Stimulated activated memory B cell treated with anti-CD40 and anti-IgM and Interleukin-4, amounts not matched to agents 10 μg/mL and 1 μg/mL and 100 μg/mL, for 72 hours (primary cell): ENCODE results near the gene IL24.

Experiments
- ATAC-seq: fragments of 150-1000 bp; cut with Tn5 transposase; 2 replicates; pipeline ENCODE4 v1.10.0; 2021
- H3K27ac Mint-ChIP-seq: one replicate; pipeline ENCODE4 v1.8.0; 2022; ENCODE audit warnings: mild to moderate bottlenecking, mixed read lengths
- H3K27me3 Mint-ChIP-seq: one replicate; pipeline ENCODE4 v1.8.0; 2022; ENCODE audit warnings: mixed read lengths
- H3K36me3 Mint-ChIP-seq: one replicate; pipeline ENCODE4 v1.8.0; 2022; ENCODE audit warnings: mixed read lengths
- H3K4me1 Mint-ChIP-seq: one replicate; pipeline ENCODE4 v1.8.0; 2022; ENCODE audit warnings: mixed read lengths
- H3K4me3 Mint-ChIP-seq: one replicate; pipeline ENCODE4 v1.8.0; 2022; ENCODE audit warnings: mild to moderate bottlenecking, moderate library complexity, mixed read lengths
- H3K9me3 Mint-ChIP-seq: one replicate; pipeline ENCODE4 v1.8.0; 2022; ENCODE audit warnings: mixed read lengths

IL24 gene

DNA sequence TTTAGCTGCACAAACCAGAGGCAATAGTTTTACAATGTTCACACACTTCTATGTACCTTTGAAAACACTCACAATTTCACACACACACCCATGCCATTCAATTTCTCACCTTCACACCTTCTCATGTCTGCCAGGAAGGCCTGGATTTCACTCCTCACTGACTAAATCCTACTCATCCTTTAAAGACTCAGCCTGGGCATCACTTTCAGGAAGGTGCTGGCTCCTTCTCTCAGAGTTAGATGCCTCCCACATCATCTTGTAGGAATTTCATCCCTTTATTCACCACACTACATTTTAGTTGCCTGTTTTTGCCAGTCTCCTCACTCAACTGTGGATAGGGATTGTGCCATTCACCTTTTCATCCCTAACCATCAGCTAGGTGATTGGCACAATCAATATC lies 29.5 kb upstream of the IL24 start:
- H3K27me3 Mint-ChIP-seq: no peaks in the 10 kb centered on the region
- no peaks in the 10 kb centered on the region for H3K9me3 Mint-ChIP-seq
- H3K27ac Mint-ChIP-seq: no peak overlapping the region
- ATAC-seq: no peak
- H3K36me3 Mint-ChIP-seq: no peaks in the 10 kb centered on the region
- peaks cover 9% of the 10 kb centered on the region for H3K4me1 Mint-ChIP-seq
- no peak overlapping the region for H3K4me3 Mint-ChIP-seq

DNA sequence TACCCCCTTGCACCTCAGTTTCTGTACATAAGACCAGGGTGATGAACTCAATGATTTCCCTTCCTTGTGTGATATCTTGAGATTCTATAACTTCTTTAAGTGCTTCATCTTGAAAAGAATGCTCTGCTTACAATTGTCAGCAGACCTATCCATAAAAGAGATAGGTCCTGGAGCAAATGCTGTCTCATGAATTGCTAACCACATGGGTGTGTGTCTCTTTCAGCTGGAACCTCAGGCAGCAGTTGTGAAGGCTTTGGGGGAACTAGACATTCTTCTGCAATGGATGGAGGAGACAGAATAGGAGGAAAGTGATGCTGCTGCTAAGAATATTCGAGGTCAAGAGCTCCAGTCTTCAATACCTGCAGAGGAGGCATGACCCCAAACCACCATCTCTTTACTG lies 29.0 kb upstream of the IL24 start:
- Mint-ChIP-seq H3K27me3 (no peaks in the 10 kb centered on the region), H3K9me3 (no peaks in the 10 kb centered on the region), H3K4me1 (peaks cover 9% of the 10 kb centered on the region), H3K36me3 (peaks cover 3% of the 10 kb centered on the region), H3K4me3 (no peak overlapping the region), H3K27ac (no peak overlapping the region)
- no peak for ATAC-seq

DNA sequence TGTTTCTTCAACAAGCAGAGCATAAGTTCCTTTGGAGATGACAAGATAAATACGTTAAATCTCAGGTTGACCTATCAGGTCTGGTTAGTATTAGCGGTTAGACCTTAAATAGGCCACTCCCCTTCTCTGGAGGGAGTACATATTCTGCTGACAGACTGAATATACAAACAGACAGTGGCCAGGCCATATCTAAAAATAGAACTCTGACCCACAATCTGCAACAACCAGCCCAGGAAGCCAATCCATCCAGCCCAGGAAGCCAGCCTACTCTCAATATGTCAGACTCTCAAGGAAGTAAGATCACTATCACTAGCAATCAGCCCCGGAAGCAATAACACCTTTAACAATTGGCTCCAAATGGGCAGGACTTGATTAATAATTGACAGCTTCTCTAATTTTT lies 25.1 kb upstream of the IL24 start:
- Mint-ChIP-seq H3K4me1 (no peaks in the 10 kb centered on the region), H3K36me3 (peaks cover 24% of the 10 kb centered on the region)

DNA sequence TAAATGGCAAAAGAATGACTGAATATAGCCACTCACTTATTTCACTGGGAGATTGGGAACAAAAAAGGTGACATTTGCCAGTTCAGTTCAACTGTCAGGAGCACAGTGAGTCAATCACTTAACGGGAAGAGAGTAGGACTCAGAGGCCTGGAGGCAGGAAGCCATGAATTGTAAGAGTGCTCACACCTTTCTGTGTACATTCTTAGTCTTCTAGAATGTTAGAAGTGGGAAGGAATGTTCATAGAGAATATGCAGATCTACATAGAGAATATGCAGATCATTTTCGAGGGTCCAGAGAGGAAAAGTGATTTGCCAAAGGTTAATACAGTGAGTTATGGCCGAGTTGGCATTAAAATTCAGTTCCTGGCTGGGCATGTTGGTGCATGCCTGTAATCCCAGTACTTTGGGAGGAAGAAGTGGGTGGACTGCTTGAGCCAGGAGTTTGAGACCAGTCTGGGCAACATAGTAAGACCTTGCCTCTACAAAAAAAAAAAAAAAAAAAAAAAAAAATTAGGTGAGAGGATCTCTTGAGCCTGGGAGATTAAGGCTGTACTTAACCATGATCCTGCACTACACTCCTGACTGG lies 23.5 kb upstream of the IL24 start:
- H3K9me3 Mint-ChIP-seq: peaks cover 15% of the 10 kb centered on the region
- H3K27me3 Mint-ChIP-seq: no peaks in the 10 kb centered on the region
- H3K36me3 Mint-ChIP-seq: peaks cover 30% of the 10 kb centered on the region
- no peak overlapping the region for H3K4me3 Mint-ChIP-seq
- no peaks in the 10 kb centered on the region for H3K4me1 Mint-ChIP-seq
- no peak overlapping the region for H3K27ac Mint-ChIP-seq
- ATAC-seq: no peak

More for the DNA sequence above, 25.1 kb upstream of the IL24 start:
- no peak for ATAC-seq
- no peaks in the 10 kb centered on the region for H3K27me3 Mint-ChIP-seq
- no peak overlapping the region for H3K4me3 Mint-ChIP-seq
- peaks cover 7% of the 10 kb centered on the region for H3K9me3 Mint-ChIP-seq
- no peak overlapping the region for H3K27ac Mint-ChIP-seq

DNA sequence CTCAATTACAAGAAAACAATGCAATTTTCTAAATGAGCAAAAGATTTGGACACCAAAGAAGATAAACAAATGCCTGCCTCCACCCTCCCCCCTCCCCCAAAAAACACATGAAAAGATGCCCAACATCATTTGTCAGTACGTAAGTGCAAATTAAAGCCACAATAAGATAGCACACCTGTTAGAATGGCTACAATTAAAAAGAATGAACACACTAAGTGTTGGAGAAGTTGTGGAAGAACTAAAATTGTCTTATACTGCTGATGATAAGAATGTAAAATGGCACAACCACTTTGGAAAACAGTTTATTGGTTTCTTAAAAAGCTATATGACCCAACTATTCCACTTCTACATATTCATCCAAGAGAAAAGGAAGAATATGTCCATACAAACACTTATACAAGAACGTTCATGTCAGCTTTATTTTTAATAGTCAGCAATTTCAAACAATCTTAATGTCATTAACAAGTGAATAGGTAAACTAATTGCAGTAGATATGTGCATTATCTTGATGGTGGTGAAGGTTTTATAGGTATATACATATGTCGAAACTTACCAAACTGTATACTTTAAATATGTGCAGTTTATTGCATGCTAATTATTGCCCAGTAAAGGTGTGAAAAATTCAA lies 21.4 kb upstream of the IL24 start:
- ATAC-seq: no peak
- H3K4me1 Mint-ChIP-seq: no peaks in the 10 kb centered on the region
- peaks cover 19% of the 10 kb centered on the region for H3K9me3 Mint-ChIP-seq
- H3K4me3 Mint-ChIP-seq: no peak overlapping the region
- peaks cover 36% of the 10 kb centered on the region for H3K36me3 Mint-ChIP-seq
- no peak overlapping the region for H3K27ac Mint-ChIP-seq
- no peaks in the 10 kb centered on the region for H3K27me3 Mint-ChIP-seq

DNA sequence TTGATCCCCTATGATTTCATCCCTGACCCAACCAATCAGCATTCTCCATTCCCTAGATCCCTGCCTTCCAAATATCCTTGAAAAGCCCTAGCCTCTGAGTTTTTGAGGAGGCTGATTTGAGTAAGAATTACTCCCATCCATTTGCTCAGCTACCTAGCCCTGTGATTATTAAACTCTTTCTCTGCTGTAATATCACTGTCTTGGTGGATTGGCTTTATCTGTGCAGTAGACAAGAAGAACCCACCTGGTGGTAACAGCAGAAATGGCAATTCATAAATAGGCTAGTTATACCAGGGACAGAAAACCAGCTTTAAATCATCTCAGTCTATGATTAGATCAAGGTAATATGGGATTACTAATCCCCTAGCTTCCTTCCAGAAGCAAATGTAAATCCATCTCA lies 18.8 kb upstream of the IL24 start:
- peaks cover 31% of the 10 kb centered on the region for H3K36me3 Mint-ChIP-seq
- no peak overlapping the region for H3K4me3 Mint-ChIP-seq
- ATAC-seq: no peak
- H3K27me3 Mint-ChIP-seq: no peaks in the 10 kb centered on the region
- peaks cover 23% of the 10 kb centered on the region for H3K9me3 Mint-ChIP-seq
- no peaks in the 10 kb centered on the region for H3K4me1 Mint-ChIP-seq
- no peak overlapping the region for H3K27ac Mint-ChIP-seq

DNA sequence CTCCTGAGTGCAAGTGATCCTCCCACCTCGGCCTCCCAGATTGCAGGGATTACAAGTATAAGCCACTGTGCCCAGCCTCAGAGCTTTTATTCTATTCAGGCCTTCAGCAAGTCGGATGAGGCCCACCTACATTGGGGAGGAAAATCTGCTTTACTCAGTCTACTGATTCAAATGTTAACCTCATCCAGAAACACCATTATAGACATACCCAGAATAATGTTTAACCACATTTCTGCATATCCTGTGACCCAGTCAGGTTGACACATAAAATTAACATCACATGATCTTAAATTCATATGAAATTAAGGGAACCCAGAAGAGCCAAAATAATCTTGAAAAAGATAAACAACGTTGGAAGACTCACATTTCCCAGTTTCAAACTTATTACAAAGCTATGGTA lies 16.9 kb upstream of the IL24 start:
- H3K9me3 Mint-ChIP-seq: peaks cover 21% of the 10 kb centered on the region
- no peak for ATAC-seq
- H3K4me3 Mint-ChIP-seq: no peak overlapping the region
- H3K27me3 Mint-ChIP-seq: no peaks in the 10 kb centered on the region
- no peaks in the 10 kb centered on the region for H3K4me1 Mint-ChIP-seq
- H3K36me3 Mint-ChIP-seq: peaks cover 24% of the 10 kb centered on the region
- H3K27ac Mint-ChIP-seq: no peak overlapping the region

DNA sequence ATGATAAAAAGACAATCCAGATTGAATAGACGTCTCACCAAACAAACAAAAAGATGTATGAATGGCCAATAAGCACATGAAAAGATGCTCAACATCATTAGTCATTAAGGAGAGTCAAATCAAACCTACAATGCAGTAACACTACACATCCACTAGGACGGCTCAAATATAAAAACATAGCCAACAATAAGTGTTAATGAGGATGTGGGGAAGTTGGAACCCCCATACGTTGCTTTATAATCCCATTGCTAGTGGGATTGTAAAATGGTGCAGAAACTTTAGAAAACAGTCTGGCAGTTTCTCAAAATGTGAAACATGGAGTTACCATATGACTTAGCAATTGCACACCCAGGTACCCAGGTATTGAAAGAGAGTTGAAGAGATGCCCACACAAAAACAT lies 14.7 kb upstream of the IL24 start:
- Mint-ChIP-seq H3K4me1 (no peaks in the 10 kb centered on the region), H3K27ac (no peak overlapping the region), H3K27me3 (no peaks in the 10 kb centered on the region), H3K9me3 (peaks cover 14% of the 10 kb centered on the region), H3K4me3 (no peak overlapping the region), H3K36me3 (peaks cover 8% of the 10 kb centered on the region)
- no peak for ATAC-seq

DNA sequence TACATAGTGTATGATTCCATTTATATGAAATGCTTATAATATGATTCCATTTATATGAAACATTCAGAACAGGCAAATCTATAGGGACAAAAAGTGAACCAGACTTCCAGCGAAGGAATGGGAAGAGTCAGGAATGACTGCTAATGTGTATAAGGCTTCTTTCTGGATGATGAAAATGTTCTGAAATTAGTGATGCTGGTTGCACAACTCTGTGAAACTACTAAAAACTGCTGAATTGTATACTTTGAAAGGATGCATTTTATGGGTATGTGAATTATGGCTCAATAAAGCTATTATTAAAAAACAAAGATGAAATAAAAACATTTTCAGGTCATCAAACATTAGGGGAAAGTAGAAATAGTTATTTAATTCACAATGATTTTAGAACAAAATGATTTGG lies 14.1 kb upstream of the IL24 start:
- Mint-ChIP-seq H3K36me3 (peaks cover 6% of the 10 kb centered on the region), H3K4me3 (no peak overlapping the region), H3K9me3 (peaks cover 13% of the 10 kb centered on the region), H3K27ac (no peak overlapping the region), H3K27me3 (no peaks in the 10 kb centered on the region), H3K4me1 (peaks cover 2% of the 10 kb centered on the region)
- ATAC-seq: no peak

DNA sequence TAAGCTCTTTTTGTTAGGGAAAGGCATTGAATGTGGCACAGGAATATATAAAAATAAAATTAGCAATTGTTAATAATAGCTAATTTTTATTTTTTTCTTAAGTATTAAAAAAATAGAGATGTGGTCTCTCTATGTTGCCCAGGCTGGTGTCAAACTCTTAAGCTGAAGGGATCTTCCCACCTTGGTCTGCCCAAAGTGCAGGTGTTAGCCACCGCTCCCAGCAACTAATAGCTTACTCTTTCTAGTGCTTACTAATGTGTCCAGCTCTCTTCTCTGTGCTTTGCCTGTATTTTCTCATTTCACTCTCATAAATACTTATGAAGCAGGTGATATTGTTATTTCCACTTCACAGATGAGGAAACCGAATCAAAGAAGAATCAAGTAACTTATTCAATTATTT lies 13.4 kb upstream of the IL24 start:
- H3K9me3 Mint-ChIP-seq: peaks cover 8% of the 10 kb centered on the region
- no peak overlapping the region for H3K4me3 Mint-ChIP-seq
- peaks cover 5% of the 10 kb centered on the region for H3K4me1 Mint-ChIP-seq
- no peak for ATAC-seq
- no peak overlapping the region for H3K27ac Mint-ChIP-seq
- no peaks in the 10 kb centered on the region for H3K27me3 Mint-ChIP-seq
- peaks cover 4% of the 10 kb centered on the region for H3K36me3 Mint-ChIP-seq

DNA sequence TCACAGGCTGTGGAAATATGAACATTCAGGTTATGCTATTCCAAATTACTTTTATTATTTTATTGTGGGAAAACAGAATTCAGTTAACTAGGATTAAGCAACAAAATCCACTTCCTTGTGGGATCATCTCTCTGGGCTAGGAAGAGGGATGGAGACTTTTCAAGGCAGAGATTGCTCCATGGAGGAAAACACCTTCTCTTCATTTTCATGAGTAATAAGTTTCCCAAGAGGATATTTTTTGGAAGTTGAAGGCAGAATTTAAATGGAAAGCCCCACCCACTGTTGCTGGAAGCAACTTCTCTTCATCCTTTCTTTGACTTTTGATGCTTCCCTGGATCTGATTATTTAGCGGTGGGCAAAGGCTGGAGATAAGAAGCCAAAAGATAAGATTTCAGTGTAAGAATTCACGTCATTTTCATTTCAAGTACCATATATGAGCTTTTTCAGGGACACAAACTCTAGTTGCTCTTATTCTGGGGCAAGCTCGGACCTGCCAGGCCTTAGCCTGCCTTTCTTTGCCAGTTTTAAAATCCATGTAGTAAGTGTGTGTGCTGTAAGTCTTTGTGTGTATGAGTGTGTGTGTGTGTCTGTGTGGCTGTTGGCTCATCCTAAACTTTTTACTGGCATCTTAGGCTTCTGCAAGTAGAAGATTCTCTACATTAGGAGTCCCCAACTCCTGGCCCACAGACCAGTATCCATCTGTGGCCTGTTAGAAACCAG lies 11.7 kb upstream of the IL24 start:
- Mint-ChIP-seq H3K36me3 (no peaks in the 10 kb centered on the region), H3K27ac (no peak overlapping the region), H3K4me3 (no peak overlapping the region), H3K4me1 (peaks cover 9% of the 10 kb centered on the region), H3K27me3 (no peaks in the 10 kb centered on the region), H3K9me3 (peaks cover 4% of the 10 kb centered on the region)
- no peak for ATAC-seq

DNA sequence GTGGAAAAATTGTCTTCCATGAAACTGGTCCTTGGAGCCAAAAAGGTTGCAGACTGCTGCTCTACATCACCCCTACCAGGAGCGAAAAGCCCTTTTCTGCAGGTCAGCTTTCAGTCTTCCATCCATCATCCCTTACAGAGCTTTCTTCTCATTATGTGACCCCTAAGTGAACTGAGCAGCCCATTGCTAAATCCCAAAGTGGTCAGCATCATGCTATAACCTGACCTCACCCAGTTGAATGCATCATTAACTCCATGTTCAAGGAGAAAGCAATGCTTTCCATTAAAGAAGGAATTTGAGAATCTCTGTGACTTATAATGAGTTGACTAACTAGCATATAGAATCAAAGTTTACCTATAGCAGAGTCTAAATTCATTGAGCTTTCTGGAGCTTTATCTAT lies 10.4 kb upstream of the IL24 start:
- H3K4me1 Mint-ChIP-seq: peaks cover 22% of the 10 kb centered on the region
- no peak overlapping the region for H3K4me3 Mint-ChIP-seq
- peaks cover 4% of the 10 kb centered on the region for H3K9me3 Mint-ChIP-seq
- no peaks in the 10 kb centered on the region for H3K27me3 Mint-ChIP-seq
- ATAC-seq: no peak
- no peak overlapping the region for H3K27ac Mint-ChIP-seq
- H3K36me3 Mint-ChIP-seq: no peaks in the 10 kb centered on the region

DNA sequence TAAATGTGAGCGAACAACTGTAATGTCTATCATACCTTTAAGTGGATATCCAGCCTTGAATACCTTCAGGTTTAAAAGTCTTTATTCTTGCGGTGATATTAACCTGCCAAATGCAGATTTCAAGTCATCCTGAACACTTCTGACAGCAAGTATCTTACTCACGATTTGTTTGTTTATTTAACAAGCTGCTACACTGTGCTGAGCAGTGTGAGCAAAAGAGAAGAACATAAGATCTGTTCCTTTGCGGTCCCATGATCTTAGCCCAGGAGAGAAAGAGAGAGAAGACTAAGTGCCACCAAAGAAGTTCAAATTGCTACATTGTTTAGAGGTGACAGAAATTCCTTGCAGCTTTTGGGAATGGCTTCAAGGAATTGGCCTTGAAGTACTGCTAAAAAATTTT lies 9.5 kb upstream of the IL24 start:
- Mint-ChIP-seq H3K27ac (no peak overlapping the region), H3K9me3 (peaks cover under 1% of the 10 kb centered on the region), H3K36me3 (no peaks in the 10 kb centered on the region), H3K27me3 (no peaks in the 10 kb centered on the region), H3K4me3 (no peak overlapping the region), H3K4me1 (peaks cover 23% of the 10 kb centered on the region)
- ATAC-seq: no peak

DNA sequence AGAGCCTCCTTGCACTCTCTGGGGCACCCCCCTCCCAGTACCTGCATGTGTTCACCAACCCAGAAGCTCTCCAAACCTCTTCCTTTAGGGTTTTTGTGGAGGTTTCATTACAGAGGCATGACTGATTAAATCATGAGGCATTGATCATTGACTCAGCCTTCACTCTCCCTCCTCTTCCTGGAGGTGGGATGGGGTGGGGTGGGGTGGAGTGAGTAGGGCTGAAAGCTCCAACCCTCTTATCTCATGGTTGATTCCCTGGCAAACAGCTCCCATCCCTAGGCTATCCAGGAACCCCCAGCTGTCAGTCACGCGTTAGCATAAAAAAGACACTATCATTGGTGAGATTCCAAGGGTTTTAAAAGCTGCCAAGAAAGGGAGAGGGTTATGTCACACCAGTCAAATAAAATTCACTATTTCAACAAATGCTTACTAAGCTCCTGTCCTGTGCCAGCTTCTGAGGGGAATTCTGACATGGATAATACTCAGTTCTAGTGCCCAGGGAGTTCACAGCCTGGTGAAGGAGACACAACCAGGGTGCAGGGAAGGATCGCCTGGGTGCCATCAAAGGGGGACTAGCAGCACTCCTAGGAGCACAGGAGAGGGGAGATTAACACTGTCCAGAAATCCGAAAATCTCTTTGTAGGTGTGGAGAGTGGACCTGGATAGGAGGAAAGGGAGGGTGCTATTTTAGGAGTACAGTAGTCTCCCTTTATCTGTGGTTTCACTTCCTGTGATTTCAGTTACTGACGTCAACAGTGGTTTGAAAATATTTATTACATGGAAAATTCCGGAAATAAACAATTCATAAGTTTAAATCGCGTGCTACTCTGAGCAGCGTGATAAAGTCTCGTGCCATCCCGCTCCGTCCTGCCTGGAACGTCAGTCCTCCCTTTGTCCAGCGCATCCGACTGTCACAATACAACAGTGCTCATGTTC lies 6.8 kb upstream of the IL24 start:
- peaks cover 30% of the 10 kb centered on the region for H3K4me1 Mint-ChIP-seq

DNA sequence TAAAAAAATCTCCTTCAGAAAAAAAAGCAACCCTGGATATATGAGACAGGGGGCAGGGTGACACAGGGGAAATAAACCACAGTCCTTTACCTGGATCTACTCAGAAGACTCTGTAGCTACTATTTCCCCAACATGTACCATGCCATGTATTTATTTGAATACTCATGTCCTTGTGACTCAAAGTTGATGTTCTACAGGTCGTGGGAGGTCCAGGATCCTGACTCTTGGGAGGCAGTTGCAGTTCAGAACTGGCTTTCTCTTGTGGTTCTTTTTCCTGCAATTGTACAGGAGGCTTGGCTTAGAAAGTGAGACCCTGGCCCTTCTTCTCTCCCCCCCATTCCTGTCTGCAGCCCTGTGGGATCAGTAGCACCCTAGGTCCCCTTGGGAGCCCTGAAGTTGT lies 5.8 kb upstream of the IL24 start:
- no peak for ATAC-seq
- Mint-ChIP-seq H3K4me3 (no peak overlapping the region), H3K4me1 (peaks cover 30% of the 10 kb centered on the region), H3K27me3 (no peaks in the 10 kb centered on the region), H3K36me3 (no peaks in the 10 kb centered on the region), H3K27ac (no peak overlapping the region), H3K9me3 (no peaks in the 10 kb centered on the region)

More for the DNA sequence above, 6.8 kb upstream of the IL24 start:
- no peaks in the 10 kb centered on the region for H3K27me3 Mint-ChIP-seq
- H3K36me3 Mint-ChIP-seq: no peaks in the 10 kb centered on the region
- H3K27ac Mint-ChIP-seq: no peak overlapping the region
- no peaks in the 10 kb centered on the region for H3K9me3 Mint-ChIP-seq
- no peak for ATAC-seq
- H3K4me3 Mint-ChIP-seq: no peak overlapping the region
